ENCODE results near the gene FSTL4.

Gene FSTL4

DNA sequence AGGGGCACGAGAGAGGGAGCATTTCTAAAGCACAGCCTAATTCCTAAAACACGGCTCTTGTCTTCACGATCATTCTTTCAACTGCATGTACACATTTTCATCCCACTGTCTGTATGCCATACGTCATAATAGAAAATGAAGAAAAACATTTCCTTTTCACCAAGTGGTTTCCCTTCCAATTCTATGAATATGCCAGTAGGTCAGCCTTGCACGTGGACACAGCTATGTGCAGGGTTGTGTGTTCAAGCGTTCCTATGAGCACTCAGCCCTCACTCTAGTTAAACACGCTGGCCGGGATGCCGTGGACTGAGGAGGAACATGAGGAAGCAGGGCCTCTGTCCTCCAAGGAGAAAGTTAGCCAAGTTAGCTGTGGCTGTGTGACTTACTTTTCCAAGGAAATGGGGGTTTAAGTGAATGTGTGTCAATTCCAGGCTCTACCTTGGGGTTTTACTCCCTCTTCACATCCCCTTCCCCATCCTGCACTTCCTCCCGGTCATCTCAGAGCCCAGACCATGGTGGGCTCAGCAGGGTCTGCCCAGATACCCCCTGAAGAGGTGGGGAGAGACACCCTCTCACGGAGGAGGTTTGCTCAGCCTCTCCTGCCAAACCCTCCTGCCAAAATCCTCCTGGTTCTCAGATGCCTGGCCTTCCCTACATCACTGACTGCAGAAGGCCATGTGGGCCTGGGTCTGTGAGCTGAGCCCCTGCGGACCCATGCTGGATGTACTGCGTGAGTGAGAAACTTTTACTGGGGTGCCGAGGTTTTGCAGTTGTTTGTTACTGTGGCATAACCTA is 230.6 kb downstream of the FSTL4 start:
- DNase-seq (ENCODE audit: insufficient read length, low spot score) (no peak), FAIRE-seq (no peak)
- TF ChIP-seq, protein P1, sequence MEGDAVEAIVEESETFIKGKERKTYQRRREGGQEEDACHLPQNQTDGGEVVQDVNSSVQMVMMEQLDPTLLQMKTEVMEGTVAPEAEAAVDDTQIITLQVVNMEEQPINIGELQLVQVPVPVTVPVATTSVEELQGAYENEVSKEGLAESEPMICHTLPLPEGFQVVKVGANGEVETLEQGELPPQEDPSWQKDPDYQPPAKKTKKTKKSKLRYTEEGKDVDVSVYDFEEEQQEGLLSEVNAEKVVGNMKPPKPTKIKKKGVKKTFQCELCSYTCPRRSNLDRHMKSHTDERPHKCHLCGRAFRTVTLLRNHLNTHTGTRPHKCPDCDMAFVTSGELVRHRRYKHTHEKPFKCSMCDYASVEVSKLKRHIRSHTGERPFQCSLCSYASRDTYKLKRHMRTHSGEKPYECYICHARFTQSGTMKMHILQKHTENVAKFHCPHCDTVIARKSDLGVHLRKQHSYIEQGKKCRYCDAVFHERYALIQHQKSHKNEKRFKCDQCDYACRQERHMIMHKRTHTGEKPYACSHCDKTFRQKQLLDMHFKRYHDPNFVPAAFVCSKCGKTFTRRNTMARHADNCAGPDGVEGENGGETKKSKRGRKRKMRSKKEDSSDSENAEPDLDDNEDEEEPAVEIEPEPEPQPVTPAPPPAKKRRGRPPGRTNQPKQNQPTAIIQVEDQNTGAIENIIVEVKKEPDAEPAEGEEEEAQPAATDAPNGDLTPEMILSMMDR (IDR thresholded peaks at IDR 0.05; ENCODE audit: insufficient read depth, missing control alignments) = no peak

DNA sequence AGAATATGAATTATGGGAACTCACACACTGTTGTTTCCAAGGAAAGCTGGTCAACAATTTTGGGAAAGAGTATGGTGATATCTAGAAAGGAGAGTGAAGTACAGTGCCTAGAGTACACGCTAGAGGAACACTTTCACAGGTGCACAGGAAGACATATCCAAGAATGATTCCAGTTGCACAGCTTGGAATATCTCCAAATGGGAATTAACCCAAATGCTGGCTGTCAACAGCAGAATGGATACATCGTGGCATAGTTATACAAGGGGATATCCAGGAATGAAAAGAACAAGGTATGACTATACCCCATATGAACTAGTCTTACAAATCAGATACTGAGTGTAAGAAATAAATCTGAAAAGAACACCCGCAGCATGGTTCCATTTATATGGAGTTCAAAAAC is 231.3 kb downstream of the FSTL4 start:
- TF ChIP-seq, protein P1 (IDR thresholded peaks at IDR 0.05; ENCODE audit: insufficient read depth, missing control alignments) = no peak
- DNase-seq (ENCODE audit: insufficient read length, low spot score) (no peak), FAIRE-seq (no peak)

DNA sequence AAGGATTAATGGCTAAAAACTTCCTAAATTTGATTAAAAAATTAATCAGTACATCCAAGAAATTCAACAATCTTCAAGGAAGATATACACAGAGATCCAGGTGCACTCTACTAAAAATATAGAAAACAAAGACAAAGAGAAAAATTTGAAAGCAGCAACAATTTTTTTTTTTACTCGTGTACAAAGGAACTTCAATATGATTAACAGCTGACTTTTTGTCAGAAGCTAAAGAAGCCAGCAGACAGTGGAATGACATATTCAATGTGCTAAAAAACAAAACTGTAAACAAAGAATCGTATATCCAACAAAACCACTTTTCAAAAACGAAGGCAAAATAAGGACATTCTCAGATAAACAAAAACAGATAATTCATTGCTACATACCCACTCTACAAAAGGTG is 234.6 kb downstream of the FSTL4 start:
- DNase-seq (ENCODE audit: insufficient read length, low spot score) (no peak), FAIRE-seq (peak; percentile 25)

DNA sequence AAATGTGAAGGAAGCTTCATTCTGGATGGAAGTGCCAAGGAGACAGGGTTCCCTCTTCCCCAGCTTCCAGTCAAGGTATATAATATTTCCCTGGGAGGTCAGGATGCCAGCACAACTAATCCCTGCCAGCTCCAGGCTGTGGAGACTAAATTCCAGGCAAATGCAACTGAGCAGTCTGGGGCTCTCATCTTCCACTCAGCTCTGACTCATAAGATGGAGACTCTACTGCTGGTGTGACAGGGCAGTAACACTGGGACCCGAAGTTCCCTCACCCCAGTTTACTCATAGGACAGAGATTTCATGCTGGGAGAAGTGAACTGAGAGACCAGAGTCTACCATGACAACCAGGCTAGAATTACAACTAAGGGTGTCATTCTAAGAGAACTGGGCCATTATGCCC is 235.4 kb downstream of the FSTL4 start:
- FAIRE-seq (no peak), DNase-seq (ENCODE audit: insufficient read length, low spot score) (no peak)
- TF ChIP-seq, protein P1 (IDR thresholded peaks at IDR 0.05; ENCODE audit: insufficient read depth, missing control alignments) = no peak

More for the DNA sequence above, 234.6 kb downstream of the FSTL4 start:
- TF ChIP-seq, protein P1 (IDR thresholded peaks at IDR 0.05; ENCODE audit: insufficient read depth, missing control alignments) = no peak

DNA sequence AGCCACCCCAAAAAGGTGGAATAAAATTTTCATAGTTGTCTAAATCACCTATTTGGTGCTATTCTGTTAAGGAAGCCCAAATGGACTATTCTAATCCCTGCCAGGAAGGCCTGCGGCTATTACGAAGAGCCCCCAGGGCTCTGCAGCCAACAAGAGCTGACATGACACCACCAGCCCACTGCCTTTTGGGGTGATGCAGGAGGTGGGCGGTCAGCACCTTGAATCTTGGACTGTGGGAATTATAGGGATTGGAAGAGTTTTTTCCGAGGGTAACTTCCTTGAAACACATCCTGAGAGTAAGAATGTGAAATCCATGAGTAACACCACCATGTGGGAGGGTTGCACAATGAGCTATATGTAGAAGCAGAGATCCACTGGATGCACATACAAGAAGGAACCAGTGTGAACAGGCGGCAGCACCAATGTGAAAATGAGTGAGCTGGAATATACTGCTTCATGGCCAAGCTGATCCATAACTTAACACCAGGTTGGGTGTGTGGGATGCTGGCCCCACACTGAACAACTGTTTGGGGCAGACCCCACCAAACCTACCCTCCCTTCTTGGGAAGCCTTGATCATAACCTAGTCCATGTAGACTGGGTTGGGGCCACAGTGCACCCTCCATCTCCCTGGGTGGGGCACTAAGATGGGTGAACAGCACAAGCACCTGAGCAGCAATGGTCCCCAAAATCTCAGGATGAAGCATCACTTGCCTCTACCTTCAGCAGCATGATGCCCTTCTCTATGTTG is 239.0 kb downstream of the FSTL4 start:
- DNase-seq (ENCODE audit: insufficient read length, low spot score) (no peak), FAIRE-seq (no peak)

DNA sequence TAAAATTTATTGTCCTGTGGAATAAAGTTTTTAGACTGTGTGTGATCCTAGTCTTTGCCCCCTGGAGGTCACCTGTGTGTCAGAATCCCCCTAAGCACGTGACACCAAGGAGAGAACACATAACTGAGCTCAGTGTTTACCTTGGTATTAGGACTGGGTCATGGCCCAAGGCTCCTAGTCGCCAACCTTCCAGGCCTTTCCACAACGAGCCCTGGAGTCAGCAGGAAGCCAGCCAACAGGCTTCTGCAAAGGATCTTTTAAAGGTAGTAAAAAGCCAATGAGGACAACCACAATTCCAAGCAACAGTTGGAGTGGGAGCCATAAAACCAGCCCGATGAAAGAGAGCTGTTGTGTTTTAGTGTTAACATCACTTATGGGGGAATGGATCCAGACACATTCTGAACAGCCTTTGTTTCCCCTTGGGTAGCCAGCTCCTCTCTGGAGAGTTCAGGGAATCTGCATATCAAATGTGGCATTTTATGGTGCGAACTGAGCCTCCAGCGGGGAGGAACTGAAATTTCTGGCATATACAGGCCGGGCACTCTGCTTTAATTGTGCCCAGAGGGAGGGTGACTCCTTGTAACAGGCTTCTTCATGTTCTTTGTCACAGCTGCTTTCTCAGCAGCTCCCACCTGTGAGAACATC is 239.9 kb downstream of the FSTL4 start:
- no peak for FAIRE-seq
- TF ChIP-seq, protein P1 (IDR thresholded peaks at IDR 0.05; ENCODE audit: insufficient read depth, missing control alignments) = no peak
- no peak for DNase-seq (ENCODE audit: insufficient read length, low spot score)

More for the DNA sequence above, 239.0 kb downstream of the FSTL4 start:
- TF ChIP-seq, protein P1 (IDR thresholded peaks at IDR 0.05; ENCODE audit: insufficient read depth, missing control alignments) = no peak

Data from D721Med (cell line).